SW480 (cell line): Measurements from ENCODE around the gene TMEM127.

Source experiments
- DNase-seq: peaks from one replicate; pipeline ENCODE4 v3.0.0-alpha.2; 2016; ENCODE audit warnings: low spot score

Gene TMEM127

DNA sequence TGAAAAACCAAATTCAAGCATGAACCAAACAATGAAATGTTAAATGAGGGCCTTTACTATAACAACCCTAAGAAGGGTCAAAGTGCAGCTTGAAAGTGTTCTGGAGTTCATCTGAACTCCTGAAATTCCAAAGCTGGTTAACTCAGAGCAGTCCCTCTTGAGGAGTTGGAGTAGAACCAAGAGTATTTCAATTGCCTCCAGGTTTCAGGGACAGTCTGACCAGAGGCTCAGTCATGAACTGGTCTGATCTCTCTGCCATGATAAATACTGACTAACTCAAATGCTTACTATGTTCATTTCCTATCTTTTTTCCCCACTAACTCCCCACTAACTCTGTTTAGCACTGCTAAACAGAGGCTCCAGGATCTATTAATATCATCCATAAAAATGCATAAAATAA, 59.9 kb downstream of the TMEM127 start:
- no peak for DNase-seq

DNA sequence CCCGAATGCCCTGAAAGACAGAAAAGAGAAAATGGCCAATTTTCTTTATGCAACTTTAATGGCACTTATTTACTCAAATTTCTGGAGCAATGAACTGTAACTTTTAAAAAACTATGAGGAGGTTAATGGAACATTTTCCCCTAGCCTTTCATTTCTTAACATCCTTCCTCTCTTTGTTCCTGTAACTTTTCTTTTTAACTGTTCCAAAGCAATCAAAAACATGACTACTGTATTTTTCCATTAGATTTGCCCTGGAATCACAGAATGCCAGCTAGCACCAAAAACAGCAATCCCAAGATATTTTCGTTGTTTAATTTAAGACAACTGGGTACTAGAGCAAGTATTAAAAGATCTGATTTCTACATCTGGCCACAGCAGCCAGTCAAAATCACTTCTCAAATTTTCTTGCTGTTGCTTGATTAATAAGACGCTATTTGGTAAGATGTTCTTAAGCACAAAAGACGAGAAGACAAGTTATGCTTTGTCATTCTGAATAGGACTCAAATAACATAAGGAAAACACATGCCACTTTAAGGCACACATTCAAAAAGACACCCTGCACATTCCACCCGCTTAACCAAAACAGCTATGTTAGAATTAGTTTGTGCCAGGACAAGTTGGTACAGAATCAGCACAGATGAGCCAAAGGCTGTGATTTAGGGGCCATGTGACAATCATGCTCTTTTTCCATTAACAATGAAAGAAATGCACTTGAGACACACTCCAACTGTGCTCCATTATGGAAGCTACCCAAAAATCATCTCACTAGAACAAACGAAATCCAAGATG, 60.8 kb downstream of the TMEM127 start:
- no peak for DNase-seq

DNA sequence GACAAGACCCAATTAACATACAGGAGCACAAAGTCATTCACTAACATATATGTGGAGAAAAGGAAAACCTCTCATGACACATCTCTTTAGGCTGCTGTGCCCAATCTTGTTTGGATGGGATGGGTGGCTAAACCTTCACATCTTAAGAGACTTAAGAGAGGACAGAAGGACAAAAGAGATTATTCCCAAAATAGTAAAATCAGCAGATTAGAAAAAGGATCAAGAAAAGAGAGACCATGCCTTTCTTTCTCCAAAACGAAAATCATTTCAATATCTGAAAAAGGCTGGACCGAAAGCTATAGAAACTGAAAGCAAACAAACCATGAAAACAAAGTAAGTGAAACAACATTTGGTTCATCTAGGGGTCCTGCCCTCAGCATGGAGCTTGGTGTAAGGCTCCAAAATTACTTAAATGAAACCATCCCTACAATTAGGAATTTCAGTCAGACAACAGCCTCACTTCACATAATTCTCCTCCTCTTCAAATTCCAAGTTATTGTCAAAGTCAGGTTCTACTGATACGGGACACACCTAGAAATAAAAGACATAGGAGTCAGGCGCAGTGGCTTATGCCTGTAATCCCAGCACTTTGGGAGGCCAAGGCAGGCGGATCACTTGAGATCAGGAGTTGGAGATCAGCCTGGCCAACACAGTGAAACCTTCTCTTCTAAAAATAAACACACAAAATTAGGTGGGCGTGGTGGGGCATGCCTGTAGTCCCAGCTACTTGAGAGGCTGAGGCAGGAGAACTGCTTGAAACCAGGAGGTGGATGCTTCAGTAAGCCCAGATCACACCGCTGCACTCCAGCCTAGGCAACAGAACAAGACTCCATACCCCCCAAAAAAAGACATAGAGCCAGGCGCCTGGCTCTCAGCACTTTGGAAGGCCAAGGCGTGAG, 62.4 kb downstream of the TMEM127 start:
- DNase-seq, result no peak

DNA sequence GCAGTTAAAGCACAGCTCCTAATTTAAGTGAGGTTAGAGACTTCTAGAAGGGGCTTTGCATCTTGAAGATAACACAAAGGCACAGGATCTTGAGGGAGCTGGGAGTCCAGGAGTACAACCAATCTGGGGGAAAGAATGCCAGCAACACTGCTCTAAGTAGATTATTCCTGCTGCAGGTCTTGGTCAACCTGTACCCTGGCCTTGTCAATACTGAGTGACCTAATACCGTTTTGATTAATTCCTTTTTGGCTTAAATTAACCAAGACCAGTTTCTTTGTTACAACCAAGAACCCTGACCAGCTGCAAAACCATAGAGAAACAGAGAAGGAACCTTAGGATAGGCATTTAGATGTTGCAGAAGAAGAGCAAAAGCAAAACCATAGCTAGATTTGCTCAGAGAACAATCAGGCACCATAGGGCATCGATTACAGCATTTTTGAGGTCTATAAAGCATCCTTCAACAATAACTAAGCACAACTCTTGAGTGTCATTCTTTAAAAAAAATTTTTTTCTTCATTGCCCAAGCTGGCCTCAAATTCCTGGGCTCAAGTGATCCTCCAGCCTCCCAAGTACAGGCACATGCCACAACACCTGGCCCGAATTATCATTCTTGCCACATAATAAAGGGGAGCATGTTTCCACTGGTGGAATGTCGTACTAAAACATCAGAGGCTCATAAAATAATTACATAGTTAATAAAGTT, 63.5 kb downstream of the TMEM127 start:
- DNase-seq, result no peak

DNA sequence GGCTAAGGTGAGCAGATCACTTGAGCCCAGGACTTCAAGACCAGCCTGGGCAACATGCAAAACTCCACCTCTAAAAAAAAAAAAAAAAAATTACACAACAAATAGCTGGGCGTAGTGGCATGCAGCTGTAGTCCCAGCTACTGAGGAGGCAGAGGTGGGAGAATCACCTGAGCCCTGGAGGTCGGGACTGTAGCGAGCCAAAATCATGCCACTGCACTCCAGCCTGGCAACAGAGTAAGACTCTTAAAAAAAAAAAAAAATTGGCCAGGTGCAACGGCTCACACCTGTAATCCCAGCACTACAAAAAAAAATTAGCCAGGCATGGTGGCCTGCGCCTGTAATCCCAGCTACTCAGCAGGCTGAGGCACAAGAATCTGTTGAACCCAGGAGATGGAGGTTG, 64.5 kb downstream of the TMEM127 start:
- no peak for DNase-seq

DNA sequence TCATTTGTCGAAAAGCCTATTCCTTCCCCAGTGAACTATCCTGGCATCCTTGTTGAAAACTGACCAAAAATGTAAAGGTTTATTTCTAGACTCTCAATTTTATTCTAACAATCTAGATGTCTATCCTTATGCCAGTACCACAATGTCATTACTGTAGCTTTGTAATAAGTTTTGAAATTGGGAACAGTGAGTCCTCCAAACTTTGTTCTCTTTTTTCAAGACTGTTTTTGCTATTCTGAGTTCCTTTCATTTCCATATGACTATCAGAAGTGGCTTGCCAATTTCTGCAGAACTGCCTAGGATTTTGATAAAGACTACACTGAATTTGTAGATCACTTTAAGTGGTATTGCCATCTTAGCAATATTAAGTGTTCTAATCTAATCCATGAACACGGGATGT, 66.9 kb downstream of the TMEM127 start:
- DNase-seq, result no peak
